K562 (cell line): Measurements from ENCODE around the gene C17orf75. TPM values are rescaled to one million over a fixed set of nuclear protein-coding genes. Genes with fewer than 3 reads are reported as not detected.

ENCODE experiments used
- CTCF ChIP-seq, 3 experiments: IDR thresholded peaks in 2 of 3; conservative IDR thresholded peaks in 1 of 3; 2 replicates each; pipeline ENCODE4 v1.5.1; 2011 to 2012; ENCODE audit warnings: low read length in 3 of 3, mild to moderate bottlenecking in 3 of 3, control low read depth in 2 of 3, improper control_type of control experiment in 1 of 3, inconsistent platforms in 1 of 3, low read depth in 1 of 3, mixed read lengths in 1 of 3, moderate library complexity in 1 of 3; ENCODE audit not compliant: insufficient read depth in 2 of 3
- DEAF1 ChIP-seq: fragments of 450-650 bp; formaldehyde crosslinking; IDR thresholded peaks from 2 replicates; pipeline ENCODE4 v1.4.0; 2020; ENCODE audit warnings: mild to moderate bottlenecking, moderate library complexity
- HOMEZ ChIP-seq: fragments of 250-450 bp; sonication (Bioruptor Pico); IDR thresholded peaks from 2 replicates; pipeline ENCODE4 v1.4.0; 2020; ENCODE audit warnings: mild to moderate bottlenecking, moderate library complexity
- KLF1 ChIP-seq: fragments of 450-650 bp; IDR thresholded peaks from 2 replicates; pipeline ENCODE4 v1.6.1; 2016; ENCODE audit warnings: missing genetic modification characterization, missing compliant biosample characterization
- MCM2 ChIP-seq: fragments of 450-650 bp; IDR thresholded peaks from 2 replicates; pipeline ENCODE4 v1.6.1; 2017; ENCODE audit warnings: low read depth, mild to moderate bottlenecking
- MIER1 ChIP-seq: fragments of 450-650 bp; IDR thresholded peaks from 2 replicates; pipeline ENCODE4 v1.6.1; 2016; ENCODE audit warnings: antibody characterized with exemption, mild to moderate bottlenecking, low read depth
- NRF1 ChIP-seq, 2 experiments: fragments of 450-650 bp; IDR thresholded peaks in 1 of 2; conservative IDR thresholded peaks in 1 of 2; 2 replicates each; pipeline ENCODE4 v1.6.1; 2014; ENCODE audit warnings: mild to moderate bottlenecking in 2 of 2
- PPARD ChIP-seq: fragments of 250-450 bp; sonication (Bioruptor Pico); IDR thresholded peaks from 2 replicates; pipeline ENCODE4 v1.8.0; 2022; ENCODE audit warnings: inconsistent platforms, mild to moderate bottlenecking, moderate library complexity
- RBM22 ChIP-seq: fragments of 200-400 bp; formaldehyde crosslinking; IDR thresholded peaks from 2 replicates; pipeline ENCODE4 v1.6.1; 2018; ENCODE audit warnings: low read length, low read depth; ENCODE audit not compliant: poor library complexity, severe bottlenecking
- TFAM ChIP-seq: fragments of 250-450 bp; sonication (Bioruptor Pico); conservative IDR thresholded peaks from 2 replicates; pipeline ENCODE4 v1.5.0; 2021; ENCODE audit warnings: mild to moderate bottlenecking, moderate library complexity
- ZC3H8 ChIP-seq: fragments of 450-650 bp; IDR thresholded peaks from 2 replicates; pipeline ENCODE4 v1.6.1; 2017
- ZNF318 ChIP-seq, 2 experiments: fragments of 450-650 bp; IDR thresholded peaks; 2 replicates each; pipeline ENCODE4 v1.6.1; 2016; ENCODE audit warnings: mild to moderate bottlenecking in 2 of 2, borderline replicate concordance in 1 of 2, low read depth in 1 of 2, moderate library complexity in 1 of 2
- ZNF830 ChIP-seq: fragments of 250-450 bp; sonication (Bioruptor Pico); IDR thresholded peaks from 2 replicates; pipeline ENCODE4 v1.5.0; 2021; ENCODE audit warnings: mild to moderate bottlenecking
- polyA plus RNA-seq, 8 experiments: library from polyadenylated mRNA; depleted of rRNA in 4 of 8; stranded (reverse) in 5 of 8; unstranded in 3 of 8; fragments of >200 nt; fragmentation: Nextera tagmentation in 2 of 8; fragmentation: Illumina TruSeq in 1 of 8; extraction: Ambion mirVana in 2 of 8; extraction: Trizol in 1 of 8; gene quantifications; 2 replicates each; pipeline versions ENCODE4 v1.2.1 to v1.2.3, GENCODE V29; 2011 to 2014; ENCODE audit warnings: inconsistent platforms in 1 of 8, missing spikeins in 1 of 8
- total RNA-seq, 7 experiments: library from RNA; depleted of rRNA in 6 of 7; stranded (reverse); fragments of >200 nt in 6 of 7; fragmentation: Illumina TruSeq in 2 of 7; extraction: Trizol in 2 of 7; gene quantifications; 2 replicates each; pipeline versions ENCODE4 v1.2.1 to v1.2.3, GENCODE V29; 2011 to 2021; ENCODE audit warnings: low replicate concordance in 1 of 7

C17orf75 gene
- total and polyA plus RNA-seq, 9 of the 15 experiments (the other 6 are each of a cell fraction or from before 2014, with no cell fraction given): 15.5 to 55.7 (median 18.5) TPM

GRCh38 chr17:32349854-32350665 lies 8.1 kb upstream of the C17orf75 start, which contains the start of gene ZNF207 (continued):
- peak in 1 of 2 experiments; percentile 60; a peak in 1 of 4 replicates for TF ChIP-seq ZNF318 (IDR thresholded peaks at IDR 0.05; ENCODE audit: borderline replicate concordance in 1 of 2, low read depth in 1 of 2)
- no peak for TF ChIP-seq ZC3H8
- TF ChIP-seq KLF1: peak; percentile 55; the same call in 1 of the 2 replicates
- peak; percentile 45 for TF ChIP-seq RBM22
- TF ChIP-seq HOMEZ (CRISPR knock-in tag): 0 out of 2 replicates have a peak, but pooled peaks have one; percentile 50
- peak; percentile 31; the same call in 1 of the 2 replicates for TF ChIP-seq MIER1
- TF ChIP-seq PPARD (CRISPR knock-in tag): no peak
- TF ChIP-seq TFAM (CRISPR knock-in tag): no peak
- TF ChIP-seq CTCF (IDR thresholded peaks at IDR 0.05 in 2 of 3, conservative IDR thresholded peaks at IDR 0.05 in 1 of 3; ENCODE audit: insufficient read depth in 2 of 3, low read depth in 1 of 3, low read length in 3 of 3): no peak
- TF ChIP-seq ZNF830 (CRISPR knock-in tag): no peak
- TF ChIP-seq DEAF1: no peak
- peak; percentile 29 to 53; a peak in 3 of 4 replicates for TF ChIP-seq NRF1 (conservative IDR thresholded peaks at IDR 0.05 in 1 of 2, IDR thresholded peaks at IDR 0.05 in 1 of 2)
- TF ChIP-seq MCM2: no peak
